GM13976 (cell line): Measurements from ENCODE around the gene GET3.
A peak's percentile ranks its signal among the peaks of the same experiment; 100 is the strongest.

ENCODE experiments used
- DNase-seq: peaks from one replicate; pipeline ENCODE4 v3.0.0; 2012; ENCODE audit warnings: low spot score
- in situ Hi-C: fragments of 300-500 bp; cut with MboI; formaldehyde crosslinking; loops from one replicate; pipeline ENCODE4 v1.12.0; 2022; ENCODE audit warnings: low sequenced_read_pairs, mixed read lengths, inconsistent platforms; ENCODE audit not compliant: unreplicated experiment
- TF ChIP-seq, protein P1 (sequence below): IDR thresholded peaks from 2 replicates; pipeline ENCODE4 v1.5.1; 2012; ENCODE audit warnings: borderline replicate concordance, mild to moderate bottlenecking; ENCODE audit not compliant: insufficient read depth; ENCODE audit errors: extremely low read depth, missing control alignments, control extremely low read depth

Gene GET3

DNA sequence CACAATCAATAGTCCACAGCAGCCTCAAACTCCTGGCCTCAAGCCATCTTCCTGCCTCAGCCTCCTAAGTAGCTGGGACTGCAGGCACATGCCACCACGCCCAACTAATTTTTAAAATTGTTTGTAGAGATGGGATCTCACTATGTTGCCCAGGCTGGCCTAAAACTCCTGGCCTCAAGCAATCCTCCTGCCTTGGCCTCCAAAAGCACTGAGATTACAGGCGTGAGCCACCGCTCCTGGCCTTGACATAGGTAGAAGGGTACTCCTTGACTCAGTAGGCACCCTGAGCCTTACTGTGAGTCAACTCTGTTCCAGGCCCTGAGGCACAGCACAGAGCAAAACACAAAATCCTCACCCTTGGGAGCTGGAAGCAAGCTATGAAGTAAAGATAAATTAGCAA, 21.4 kb upstream of the GET3 start:
- TF ChIP-seq, protein P1, sequence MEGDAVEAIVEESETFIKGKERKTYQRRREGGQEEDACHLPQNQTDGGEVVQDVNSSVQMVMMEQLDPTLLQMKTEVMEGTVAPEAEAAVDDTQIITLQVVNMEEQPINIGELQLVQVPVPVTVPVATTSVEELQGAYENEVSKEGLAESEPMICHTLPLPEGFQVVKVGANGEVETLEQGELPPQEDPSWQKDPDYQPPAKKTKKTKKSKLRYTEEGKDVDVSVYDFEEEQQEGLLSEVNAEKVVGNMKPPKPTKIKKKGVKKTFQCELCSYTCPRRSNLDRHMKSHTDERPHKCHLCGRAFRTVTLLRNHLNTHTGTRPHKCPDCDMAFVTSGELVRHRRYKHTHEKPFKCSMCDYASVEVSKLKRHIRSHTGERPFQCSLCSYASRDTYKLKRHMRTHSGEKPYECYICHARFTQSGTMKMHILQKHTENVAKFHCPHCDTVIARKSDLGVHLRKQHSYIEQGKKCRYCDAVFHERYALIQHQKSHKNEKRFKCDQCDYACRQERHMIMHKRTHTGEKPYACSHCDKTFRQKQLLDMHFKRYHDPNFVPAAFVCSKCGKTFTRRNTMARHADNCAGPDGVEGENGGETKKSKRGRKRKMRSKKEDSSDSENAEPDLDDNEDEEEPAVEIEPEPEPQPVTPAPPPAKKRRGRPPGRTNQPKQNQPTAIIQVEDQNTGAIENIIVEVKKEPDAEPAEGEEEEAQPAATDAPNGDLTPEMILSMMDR = no peak
- DNase-seq = no peak
- in situ Hi-C loops = no loop called here

DNA sequence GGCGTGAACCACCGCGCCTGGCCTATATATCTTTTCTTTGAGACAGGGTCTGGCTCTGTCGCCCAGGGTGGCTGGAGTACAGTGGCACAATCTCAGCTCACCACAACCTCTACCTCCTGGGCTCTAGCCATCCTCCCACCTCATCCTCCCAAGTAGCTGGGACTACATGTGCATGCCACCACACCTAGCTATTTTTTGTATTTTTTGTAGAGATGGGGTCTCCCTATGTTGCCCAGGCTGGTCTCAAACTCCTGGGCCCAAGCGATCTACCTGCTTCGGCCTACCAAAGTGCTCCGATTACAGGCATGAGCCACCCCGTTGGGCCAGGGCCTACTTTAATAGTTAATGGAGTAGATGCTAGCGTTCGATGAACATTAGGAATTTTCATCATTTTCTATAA, 17.0 kb upstream of the GET3 start:
- TF ChIP-seq, protein P1 = no peak
- in situ Hi-C loops = no loop called here

DNA sequence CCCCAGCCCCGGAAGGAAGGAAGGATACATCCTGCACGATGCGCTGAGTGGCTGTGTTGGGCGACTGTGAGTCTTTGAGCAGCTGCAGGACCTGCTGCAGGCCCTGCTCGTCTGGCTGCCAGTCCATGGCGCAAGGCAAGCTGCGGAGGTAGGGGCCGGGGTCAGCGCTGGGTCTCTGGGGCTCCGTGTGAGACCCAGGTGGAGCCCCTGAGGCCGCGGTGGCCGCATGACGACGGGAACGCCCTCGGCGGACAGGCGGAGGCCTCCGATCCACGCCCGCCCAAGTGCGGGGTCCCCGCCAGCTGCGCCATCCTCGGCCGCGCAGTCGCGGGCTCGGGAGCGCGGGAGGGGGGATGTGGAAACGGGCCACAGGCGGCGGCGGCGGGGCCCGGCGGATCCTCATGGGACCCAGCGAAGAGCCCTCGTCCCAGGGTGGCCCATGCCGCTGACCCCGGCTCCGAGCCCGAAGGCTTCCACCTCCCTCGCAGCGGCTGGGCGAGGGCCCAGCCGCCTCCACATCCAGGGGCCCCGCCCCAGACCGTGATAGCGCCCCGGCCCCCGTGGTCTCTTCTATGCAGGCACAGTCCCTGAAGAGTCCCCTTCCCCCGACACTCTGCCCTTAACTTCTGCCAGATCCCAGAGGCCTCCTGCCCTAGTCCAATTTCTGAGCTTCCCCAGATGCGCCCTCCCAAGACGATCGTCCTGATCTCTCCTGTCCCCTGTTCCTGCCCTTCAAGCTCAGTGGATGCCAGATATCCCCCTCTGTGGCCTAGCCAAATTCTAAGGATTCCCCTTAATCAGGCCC, 16.2 kb upstream of the GET3 start:
- DNase-seq = no peak
- TF ChIP-seq, protein P1 = no peak
- in situ Hi-C loops = no loop called here

More for the DNA sequence above, 17.0 kb upstream of the GET3 start:
- DNase-seq = no peak

DNA sequence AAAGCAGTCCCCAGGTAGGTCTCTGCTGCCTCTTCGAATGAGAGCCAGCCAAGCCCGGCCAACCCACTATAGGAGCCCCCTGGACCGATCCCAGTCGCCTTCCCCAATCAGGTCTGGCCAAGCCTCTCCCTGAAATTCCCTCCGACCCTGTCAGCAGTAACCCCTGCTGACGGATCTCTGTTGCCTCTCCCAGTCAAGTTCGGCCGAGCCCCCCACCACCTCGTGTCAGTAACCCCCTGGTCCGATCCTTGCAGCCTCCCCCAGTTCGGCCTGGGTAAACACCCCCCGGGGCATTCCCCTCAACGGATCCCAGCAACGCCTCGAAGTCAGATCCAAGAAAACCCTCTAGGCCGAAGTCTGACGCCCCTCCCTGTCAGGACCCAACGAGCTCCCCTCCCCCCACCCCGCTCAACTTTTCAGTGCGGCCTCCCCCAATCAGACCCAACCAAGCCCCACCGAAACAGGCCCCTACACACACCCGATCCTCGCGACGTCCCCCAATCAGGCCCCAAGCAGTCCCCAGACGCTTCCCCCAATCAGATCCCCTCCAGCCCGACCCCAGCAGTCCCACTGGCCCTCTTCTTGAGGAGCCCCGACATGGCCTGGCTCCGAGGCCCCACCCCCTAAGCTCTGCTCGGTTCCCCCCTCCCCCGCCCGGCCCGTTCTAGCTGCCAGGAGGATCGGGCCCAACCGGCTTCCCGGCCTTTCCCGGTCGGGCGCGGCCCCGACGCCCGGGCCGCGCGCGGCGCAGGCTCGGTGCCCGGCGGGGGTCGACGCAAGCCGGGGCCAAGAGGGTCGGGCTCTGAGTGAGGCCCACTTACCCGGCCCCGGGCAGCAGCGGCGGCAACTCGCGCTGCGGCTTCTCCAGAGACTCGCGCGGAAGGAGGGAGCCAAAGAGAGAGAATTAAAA, 15.4 kb upstream of the GET3 start:
- in situ Hi-C loops = no loop called here
- TF ChIP-seq, protein P1 = no peak
- peak; percentile 84 for DNase-seq

DNA sequence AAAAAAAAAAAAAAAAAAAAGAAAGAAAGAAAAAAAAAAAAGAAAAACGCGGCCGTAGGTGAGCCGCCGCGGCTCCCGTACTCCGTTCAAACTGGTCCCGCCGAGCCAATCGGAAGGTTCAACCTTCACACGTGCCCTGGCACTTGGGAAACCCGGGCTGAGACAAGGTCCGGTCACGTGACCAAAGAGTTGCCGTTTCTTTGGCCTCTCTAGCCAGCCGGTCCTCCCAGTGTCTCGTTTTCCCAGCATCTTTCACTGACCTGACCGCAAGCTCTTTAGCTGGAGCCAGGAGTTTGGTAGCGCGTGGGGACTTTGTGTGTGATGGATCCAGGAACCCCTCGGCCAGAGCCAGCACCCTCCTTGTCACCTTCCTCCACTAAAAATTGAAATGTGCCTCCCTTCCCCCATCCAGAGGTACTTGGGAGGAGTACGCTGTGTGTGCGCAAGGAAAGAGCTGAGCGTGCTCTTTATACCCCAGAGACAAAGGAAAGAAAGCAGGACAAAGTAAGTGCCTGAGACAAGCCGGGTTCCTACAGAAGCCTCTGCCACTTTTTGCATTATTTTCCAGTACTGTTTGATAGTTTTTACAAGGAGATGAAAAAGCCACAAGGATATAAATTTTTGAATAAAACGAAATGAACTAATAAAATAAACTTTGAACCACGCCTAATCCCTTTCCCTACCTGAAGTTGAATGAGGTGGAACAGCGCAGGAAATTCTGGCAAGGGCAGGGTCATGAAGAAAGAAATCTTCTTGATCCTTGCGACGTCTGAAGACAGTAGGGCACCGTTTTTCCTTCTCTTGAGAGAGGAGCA, 14.5 kb upstream of the GET3 start:
- peak; percentile 97 for DNase-seq
- in situ Hi-C loops = no loop called here
- TF ChIP-seq, protein P1 = no peak

DNA sequence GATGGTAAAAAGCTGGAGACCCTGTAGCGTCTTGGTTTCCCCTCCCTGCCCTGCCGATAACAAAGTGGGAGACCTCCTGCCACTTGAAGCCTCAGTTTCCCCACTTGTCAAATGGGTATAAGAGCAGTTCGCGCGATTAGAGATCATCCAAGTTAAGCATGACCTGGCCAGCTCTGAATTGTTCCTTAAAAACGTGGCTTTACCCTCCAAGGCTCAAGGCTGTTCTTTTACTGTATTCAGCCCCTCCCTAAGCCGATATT, 14.0 kb upstream of the GET3 start:
- no peak for DNase-seq
- in situ Hi-C loops = no loop called here
- TF ChIP-seq, protein P1 = no peak
